HG02885 (cell line): ENCODE data around the gene CDR2L.

Experiments used
- ATAC-seq: cut with Tn5 transposase; IDR thresholded peaks from one replicate; pipeline ENCODE4 v1.9.1; 2021; ENCODE audit warnings: mild to moderate bottlenecking; ENCODE audit not compliant: unreplicated experiment, poor library complexity

The CDR2L gene

DNA sequence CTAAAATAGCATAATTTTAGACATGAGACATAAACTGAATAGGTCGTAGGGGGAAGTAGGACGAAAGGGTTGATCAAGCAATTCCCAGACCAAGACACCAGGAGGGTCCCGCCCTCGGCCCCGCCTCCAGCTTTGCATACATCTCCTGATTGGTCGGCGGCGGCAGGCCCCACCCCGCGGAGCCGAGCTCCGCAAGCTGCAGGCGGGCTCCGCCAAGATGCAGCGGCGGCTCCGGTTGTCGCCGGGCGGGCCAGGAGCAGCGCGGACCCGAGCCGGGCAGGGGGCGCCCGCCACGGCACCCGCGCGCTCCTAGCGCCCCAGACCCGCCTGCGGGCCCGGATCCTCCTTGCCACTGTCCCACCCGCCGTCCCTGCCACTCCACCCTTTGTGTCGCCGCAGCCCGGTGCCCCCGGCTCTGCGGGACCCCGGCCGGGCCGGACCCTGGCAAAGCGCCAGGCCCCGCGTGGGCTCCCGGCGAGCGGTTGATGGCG is at the start of gene CDR2L:
Gene CDR2L, plus strand, starts transcription at position 215 of the 491 bp plus-strand sequence. CDS start 412 bp downstream, outside the sequence.
- ATAC-seq, result peak; percentile 95

DNA sequence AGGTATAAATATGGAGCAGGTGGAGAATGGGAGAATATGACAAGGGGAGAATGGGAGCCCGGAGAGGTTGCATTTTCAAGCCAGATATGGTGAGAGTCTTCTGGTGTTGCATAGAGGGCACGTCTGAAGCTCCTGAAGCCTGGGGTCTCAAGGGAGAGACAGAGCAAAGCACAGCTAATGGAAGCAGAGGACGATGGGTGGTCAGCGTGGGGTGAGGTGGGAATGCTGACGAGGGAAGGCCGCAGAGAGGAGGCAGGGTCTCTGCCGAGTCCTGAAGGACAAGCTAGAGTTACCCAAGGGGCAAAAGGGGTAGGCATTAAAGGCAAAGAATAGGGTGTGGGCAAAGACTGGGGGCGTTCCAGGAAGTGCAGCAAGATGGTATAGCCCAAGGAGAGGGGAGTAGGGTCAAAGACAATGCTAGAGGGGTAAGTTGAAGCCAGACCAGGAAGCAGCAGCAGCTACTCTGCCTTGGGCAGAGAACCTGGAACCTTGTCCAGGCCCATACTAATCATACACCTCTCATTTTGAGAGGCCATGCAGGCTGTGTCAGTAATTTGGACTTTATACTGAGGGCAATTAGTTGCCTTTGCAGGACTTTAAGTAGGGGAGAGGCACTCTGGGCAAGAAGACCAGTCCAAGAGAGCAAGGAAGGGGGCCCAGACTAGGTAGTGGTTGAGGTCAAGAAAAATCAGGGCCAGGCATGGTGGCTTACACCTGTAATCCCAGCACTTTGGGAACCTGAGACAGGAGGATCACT is 49.1 kb upstream of the CDR2L start:
- no peak for ATAC-seq

DNA sequence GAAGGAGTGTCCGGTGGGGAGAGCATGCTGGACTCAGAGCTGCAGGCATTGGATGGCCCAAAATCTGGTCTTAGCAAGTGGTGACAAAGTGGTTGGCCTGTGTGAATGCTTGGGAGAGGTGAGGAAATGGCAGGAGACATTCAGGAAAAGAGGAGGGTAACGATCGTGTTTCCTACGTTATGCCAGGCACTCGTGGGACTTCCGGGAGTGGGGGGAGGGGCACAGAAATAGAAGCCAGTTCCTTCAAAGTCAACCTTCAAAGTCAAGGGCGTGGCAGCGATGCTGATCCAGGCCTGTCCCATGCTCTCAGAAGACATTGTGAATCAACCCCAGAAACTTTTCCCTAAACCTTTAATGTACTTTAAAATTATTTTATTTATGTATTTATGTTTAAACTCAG is 47.9 kb upstream of the CDR2L start:
- no peak for ATAC-seq

DNA sequence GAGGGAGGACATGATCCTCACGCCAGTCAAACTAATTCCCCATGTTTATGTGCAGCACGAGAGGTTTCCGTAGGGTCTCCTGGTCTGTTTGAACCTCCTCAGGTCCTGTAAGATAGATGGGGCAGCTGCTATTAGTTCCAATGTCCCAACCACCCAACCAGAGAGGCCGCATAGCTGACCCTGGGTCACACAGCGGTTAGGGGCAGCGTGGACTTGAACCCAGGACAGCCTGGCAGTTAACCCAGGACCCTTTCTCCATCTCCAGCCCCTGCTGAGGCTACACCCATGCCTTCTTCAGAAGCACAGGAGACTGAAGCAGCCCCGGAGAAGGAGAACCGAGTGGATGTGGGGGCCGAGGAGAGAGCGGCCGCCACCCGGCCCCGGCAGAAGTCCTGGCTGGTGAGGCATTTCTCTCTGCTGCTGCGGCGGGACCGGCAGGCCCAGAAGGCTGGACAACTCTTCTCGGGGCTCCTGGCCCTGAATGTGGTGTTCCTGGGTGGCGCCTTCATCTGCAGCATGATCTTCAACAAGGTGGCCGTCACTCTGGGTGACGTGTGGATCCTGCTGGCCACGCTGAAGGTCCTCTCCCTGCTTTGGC is 46.2 kb upstream of the CDR2L start:
- ATAC-seq, result no peak

DNA sequence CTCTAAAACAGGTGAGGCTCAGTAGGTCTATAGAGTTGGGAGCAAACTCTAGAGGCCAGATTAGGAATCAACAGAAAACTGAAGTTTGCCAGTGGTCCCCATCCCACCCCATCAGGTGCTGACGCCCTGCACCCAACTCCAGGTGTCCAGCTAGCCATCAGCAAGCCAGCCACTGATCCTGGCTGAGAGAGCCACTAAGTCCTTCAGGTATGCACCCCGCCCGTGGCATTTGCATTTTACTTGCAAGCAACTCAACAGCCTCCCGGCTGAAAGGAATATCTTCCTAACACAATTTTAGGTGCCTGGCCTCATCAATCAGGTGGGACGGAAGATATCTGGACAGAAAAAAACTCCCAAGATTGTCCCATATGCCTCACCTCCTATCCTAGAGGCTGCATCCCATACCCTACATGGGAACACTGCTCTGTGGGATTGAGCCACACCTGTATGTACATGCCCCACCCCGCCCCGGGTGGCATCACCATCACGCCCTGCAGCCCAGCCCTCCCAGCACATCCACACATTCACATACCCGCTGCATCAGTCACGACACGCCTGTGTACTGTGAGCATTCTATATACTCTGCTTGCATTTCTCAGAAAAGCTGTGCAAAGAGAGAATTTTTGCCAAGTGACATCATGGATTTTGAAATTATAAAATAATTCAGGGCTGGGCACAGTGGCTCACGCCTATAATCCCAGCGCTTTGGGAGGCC is 43.5 kb upstream of the CDR2L start:
- ATAC-seq, result no peak

DNA sequence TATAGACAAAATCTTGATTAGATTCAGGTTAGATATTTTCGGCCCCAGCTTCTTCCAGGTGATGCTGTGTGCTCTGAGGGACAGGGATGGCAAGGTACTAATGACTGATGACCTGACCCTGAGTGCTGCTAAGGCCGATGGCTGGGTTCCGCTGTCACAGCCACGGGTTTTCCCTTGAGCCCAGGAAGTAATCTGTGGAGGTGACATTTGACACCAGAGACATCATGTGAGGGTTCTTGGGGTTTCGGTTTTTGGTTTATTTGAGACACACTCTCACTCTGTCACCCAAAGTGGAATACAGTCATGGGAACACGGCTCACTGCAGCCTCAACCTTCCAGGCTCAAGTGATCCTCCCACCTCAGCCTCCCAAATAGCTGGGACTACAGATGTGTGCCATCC is 41.9 kb upstream of the CDR2L start:
- ATAC-seq, result peak; percentile 72

DNA sequence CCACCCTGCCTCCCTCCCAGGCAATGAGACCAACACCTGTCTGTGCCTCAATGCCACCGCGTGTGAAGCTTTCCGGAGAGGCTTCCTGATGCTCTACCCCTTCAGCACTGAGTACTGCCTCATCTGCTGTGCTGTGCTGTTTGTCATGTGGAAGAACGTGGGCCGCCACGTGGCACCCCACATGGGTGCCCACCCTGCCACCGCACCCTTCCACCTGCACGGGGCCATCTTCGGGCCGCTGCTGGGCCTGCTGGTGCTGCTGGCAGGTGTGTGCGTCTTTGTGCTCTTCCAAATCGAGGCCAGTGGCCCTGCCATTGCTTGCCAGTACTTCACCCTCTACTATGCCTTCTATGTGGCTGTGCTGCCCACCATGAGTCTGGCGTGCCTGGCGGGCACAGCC is 40.8 kb upstream of the CDR2L start:
- ATAC-seq, result no peak

DNA sequence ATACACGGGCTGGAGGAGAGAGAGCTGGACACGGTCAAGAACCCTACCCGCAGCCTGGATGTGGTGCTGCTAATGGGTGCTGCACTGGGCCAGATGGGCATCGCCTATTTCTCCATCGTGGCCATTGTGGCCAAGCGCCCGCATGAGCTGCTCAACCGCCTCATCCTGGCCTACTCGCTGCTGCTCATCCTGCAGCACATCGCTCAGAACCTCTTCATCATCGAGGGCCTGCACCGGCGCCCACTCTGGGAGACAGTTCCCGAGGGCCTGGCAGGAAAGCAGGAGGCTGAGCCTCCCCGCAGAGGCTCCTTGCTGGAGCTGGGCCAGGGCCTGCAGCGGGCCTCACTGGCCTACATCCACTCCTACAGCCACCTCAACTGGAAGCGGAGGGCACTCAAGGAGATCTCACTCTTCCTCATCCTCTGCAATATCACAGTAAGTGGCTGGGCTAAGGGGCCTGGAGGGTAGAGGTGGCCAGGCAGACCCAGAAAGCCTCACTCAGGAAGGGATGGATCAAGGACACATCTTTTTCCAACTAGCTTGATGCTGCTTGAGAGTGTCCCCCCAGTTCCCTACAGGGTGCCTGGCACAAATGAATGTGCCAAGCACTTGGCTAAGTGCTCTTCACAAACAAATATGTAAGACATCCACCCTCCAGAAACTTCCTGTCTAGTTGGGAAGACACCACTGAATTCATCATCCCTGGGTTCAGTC is 40.2 kb upstream of the CDR2L start:
- ATAC-seq, result no peak

DNA sequence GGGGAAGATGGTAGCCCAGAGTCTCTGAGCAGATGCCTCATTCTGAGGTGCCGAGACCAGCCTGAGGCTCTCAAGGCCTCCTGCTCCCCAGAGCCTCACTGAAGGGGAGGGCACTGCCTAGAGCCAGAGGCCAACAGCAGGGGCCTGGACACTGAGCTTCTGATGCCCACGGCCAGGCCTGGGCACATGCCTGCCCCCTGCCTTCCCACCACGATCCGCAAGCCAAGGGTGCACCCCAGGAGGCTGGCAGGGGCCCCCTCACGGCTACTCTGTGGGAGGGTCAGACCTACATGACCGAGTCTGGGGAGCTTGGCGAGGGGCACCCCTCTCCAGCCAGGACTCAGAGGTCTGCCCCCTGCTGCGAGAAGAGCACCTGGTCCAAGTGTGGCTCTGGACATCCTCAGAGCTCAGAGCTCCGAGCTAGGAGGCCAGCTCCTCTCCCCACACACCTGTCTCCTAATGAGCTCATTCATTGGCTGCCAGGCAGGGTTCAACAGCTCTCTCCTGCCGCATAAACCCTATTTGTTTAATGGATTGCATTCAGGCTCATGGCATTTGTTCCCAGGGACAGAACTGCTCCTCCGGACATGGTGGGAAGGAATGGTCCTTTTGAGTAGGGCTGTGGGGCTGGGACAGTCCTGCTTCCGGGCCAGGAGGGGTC is 37.8 kb upstream of the CDR2L start:
- no peak for ATAC-seq

DNA sequence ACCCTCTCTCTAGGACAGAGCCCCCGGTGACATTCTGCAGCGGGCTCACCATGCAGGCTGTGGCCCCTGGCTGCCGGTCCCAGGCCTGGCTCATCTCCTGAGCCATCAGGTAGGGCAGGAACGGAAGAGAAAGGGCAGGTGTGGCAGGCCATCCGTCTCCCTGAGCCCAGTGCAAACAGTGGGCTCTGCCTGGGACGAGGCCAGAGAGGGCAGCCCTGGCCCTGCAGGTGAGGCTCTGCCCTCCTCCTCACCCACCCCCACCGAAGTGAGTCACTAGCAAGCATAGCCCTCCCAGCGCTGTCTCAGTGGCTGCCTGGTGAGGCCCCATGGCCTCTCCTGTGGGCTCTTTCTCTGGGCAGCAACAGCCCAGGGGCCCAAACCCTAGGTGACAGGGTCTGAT is 37.2 kb upstream of the CDR2L start:
- ATAC-seq, result no peak

DNA sequence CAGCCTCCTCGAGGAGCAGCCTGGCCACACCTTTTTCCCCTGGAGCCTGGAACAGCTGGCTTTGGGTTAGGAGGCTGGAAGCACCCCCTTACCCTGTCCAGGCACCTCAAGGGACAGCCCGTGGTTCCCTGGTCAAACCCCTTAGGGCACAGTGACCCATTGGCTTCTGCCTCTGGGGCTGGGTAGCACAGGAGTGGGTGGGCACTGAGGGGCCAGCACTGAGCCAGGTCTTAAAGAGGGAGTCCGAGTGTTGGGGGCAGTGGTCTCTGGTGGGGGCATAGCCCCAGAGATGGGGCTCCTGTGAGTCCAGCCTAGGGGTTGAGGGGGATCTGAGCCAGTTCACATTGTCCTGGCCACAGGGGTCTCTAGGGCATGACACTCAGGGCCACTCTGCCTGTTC is 36.4 kb upstream of the CDR2L start:
- ATAC-seq, result no peak

DNA sequence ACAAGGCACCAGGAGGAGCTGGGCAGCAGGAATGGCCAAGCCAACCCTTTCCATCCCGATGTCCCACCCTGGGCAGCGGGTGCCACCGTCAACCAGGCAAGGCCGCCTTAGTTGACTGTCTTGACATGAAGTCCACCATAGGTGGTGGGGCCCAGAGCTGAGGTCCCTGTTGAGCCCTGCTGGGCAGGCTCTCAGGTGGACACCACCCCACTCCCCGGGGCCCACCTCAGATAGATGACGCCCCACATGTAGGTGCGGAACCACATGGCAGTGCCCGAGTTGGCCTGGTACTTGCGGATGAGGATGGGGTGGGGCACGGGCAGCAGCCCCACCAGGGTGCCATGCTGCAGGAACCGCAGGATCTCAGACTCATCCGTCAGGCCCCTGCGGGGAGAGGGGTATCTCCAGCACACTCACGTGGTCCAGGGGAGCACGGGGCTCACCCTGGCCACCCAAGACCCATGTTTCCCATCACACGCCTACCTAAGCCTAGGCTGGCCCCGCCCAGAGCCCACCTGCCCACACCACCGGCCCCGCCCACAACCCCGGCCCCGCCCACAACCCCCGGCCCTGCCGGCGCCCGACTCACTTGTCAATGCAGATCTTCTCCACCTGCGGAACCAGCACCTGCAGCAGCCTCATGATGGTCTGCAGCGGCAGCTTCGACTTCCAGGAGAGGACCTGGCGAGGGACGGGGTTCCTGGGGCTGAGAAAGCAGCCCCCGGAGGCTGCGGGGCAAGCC is 35.6 kb upstream of the CDR2L start:
- ATAC-seq, result no peak

DNA sequence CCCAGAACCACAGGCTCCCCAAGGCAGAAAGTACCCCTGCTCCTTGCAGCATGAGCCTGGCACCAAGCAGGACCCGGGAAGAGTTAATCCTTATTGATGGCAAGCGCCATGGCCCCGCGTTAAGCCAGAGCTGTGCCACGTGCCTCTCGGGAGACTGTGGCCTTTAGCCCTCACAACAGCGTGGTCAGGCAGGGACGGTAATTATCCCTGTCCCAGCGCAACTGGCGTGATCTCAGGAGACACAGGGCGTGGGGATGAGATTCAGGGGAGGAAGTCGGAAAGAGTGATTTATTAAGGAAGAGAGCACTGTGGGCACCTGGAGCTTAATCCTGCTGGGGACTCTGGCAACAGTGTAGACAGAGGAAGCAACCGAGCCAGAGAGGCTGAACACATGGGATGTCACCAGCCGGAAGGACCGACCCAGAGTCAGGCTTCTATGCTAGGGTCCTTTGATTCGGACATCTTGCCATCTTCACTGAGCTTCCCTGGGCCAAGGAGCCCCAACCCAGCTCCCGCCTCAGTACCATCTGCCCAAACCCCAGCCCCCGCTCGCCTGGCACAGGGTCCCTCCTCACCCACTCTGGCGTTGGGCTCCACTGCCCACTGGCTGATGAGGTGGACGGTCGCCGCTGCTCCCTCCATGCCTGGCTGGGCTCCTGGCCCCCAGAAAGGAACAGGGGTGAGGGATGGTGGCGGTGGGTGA is 34.9 kb upstream of the CDR2L start:
- ATAC-seq, result no peak

DNA sequence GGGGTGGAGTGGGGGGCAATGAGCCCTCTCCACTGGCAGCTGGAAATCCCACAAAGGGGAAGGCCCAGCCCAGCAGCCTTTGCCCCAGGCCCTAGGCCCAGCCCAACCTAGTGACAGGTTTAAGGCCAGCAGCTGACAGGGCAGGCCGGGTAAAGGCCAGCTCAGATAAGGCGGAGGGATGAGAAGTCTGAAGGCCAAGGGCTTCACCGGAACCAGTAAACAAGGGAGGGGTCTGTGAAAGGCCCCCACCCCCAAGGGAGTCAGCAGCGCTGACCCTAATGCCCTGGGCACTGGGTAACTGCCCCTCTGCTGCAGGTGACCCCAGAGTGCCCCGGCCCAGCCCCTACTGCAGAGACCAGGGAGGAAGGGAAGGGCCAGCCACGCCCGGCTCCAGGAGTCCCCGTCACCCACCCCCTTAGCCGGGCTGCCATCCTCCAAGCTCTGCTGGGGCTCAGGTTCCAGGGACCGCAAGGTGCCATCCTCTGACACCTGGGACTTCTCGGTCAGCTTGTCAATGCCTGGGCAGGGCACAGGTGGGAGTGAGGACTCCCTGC is 34.2 kb upstream of the CDR2L start:
- no peak for ATAC-seq

DNA sequence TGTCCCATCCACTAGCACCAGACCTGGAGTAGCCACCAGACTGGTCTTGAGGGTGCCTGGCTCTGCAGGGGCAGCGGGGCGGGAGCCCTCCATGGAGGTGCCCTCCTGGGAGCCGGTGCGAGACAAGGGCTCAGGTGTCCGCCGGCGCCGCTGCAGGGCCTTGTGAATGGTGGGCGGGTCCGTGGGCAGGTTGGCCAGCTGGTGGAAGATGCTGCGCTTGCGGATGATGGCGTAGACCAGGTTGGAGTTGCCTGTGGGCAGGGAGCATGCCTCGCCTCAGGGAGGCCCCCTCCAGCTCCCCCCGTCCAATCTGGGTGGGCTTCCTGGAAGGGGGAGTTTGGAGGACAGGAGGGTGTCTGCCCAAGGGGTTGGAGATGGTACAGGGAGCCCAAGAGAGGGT is 33.3 kb upstream of the CDR2L start:
- no peak for ATAC-seq

DNA sequence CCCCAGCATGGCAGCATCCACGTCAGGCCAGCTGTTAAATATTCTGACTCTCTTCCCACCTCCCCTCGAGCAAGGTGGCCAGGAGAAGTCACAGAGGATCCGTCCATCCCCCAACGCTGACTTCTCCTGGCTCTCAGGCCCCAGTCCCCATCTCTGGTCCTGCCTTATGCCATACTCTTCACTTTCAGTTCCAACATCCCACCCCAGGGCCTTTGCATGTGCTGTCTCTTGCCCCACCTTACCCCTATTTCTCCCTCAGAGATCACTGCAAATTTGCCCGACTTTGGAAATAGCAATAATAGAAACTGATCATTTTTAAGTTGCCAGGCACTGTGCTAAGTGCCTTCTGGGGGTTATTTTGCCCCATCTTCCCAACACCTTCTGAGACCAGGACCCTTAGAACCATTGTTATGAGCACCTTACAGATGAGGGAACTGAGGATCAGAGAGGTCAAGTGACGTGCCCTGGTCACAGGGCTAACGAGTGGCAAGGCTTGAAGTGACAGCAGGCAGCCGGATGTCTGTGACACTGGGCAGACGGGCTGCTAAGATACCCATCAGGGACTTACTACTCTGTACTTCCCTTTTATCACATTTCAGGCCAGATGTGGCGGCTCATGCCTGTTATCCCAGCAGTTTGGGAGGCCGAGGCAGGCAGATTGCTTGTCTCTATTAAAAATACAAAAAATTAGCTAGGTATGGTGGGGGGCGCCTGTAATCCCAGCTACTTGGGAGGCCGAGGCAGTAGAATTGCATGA is 32.6 kb upstream of the CDR2L start:
- ATAC-seq, result no peak

DNA sequence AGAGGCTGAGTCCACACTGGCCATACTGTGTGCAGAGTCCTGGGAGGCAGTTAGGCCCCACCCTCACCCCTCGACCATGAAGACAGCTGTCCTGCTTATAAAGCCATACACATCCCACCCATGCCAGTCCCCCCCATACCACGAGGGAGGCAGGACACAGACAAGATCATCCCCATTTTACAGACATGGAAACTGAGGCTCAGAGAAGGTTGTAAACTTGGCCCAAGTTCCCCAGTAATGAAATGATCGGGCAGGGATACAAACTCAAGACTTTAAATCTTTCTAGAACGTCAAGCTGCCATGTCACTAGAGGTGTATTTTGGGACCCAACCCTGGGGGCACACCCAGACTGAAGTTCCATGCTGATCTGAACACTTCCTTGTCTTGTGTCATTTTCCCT is 31.3 kb upstream of the CDR2L start:
- no peak for ATAC-seq
